ENCODE data around the gene ESYT2.
"Not testable (repeated sequence)": the region's sequence is repeated elsewhere in the genome, so short reads cannot be mapped to it uniquely, and the experiment has no call there.

The ESYT2 gene, protein sequence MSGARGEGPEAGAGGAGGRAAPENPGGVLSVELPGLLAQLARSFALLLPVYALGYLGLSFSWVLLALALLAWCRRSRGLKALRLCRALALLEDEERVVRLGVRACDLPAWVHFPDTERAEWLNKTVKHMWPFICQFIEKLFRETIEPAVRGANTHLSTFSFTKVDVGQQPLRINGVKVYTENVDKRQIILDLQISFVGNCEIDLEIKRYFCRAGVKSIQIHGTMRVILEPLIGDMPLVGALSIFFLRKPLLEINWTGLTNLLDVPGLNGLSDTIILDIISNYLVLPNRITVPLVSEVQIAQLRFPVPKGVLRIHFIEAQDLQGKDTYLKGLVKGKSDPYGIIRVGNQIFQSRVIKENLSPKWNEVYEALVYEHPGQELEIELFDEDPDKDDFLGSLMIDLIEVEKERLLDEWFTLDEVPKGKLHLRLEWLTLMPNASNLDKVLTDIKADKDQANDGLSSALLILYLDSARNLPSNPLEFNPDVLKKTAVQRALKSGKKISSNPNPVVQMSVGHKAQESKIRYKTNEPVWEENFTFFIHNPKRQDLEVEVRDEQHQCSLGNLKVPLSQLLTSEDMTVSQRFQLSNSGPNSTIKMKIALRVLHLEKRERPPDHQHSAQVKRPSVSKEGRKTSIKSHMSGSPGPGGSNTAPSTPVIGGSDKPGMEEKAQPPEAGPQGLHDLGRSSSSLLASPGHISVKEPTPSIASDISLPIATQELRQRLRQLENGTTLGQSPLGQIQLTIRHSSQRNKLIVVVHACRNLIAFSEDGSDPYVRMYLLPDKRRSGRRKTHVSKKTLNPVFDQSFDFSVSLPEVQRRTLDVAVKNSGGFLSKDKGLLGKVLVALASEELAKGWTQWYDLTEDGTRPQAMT

DNA sequence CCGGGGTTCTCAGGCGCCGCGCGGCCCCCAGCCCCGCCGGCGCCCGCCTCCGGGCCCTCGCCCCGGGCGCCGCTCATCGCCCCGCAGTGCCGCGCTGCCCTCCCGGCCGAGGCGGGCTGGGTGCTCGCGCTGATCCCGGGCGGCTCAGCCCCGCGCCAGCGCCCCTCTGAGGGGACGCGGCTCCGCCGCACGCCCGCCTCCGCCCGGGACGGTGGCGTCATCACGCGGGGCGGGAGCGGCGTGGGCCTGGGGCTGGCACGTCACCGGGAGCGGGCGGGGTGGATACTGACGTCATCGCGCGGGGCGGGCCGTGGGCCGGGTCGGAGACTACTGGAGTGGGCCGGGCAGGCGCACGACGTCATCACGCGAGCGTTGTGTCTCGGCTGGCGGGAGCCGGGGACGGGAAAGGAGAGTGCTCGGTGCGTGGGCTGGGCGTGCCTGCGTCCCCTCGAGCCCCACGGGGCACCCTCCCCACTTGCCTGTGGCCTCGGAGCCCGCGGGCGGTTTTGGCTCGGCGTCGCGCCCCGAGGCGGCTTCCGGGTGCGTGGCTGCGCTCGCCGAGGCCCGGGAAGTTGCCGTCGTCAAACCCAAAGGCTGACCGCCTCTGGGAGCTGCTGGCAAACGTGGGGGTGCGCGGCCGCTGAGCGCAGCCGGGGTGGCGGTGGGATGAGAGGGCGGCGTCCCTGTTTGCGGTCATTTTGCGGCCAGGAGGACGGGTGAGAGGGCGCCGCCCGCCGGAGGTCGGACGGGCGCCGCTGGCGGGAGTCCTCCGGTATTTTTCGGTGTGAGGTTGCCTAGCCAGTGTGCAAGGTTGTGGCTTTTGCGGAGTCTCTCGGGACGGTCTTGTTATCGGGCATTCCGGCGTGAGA, at the start of gene ESYT2:
Gene ESYT2 (minus strand): TSS at position 168 of the 869 bp plus-strand sequence. CDS start 91 bp downstream, at position 77.
- TF ChIP-seq, protein P1, sequence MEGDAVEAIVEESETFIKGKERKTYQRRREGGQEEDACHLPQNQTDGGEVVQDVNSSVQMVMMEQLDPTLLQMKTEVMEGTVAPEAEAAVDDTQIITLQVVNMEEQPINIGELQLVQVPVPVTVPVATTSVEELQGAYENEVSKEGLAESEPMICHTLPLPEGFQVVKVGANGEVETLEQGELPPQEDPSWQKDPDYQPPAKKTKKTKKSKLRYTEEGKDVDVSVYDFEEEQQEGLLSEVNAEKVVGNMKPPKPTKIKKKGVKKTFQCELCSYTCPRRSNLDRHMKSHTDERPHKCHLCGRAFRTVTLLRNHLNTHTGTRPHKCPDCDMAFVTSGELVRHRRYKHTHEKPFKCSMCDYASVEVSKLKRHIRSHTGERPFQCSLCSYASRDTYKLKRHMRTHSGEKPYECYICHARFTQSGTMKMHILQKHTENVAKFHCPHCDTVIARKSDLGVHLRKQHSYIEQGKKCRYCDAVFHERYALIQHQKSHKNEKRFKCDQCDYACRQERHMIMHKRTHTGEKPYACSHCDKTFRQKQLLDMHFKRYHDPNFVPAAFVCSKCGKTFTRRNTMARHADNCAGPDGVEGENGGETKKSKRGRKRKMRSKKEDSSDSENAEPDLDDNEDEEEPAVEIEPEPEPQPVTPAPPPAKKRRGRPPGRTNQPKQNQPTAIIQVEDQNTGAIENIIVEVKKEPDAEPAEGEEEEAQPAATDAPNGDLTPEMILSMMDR (conservative IDR thresholded peaks at IDR 0.05; ENCODE audit: low read length) = no peak; the same call in 1 of the 2 replicates
- H3K4me3 ChIP-seq (ENCODE audit: low read length) = peak within 1 kb of the TSS; percentile 81
- DNase-seq (ENCODE audit: low read depth) = peak; percentile 97

DNA sequence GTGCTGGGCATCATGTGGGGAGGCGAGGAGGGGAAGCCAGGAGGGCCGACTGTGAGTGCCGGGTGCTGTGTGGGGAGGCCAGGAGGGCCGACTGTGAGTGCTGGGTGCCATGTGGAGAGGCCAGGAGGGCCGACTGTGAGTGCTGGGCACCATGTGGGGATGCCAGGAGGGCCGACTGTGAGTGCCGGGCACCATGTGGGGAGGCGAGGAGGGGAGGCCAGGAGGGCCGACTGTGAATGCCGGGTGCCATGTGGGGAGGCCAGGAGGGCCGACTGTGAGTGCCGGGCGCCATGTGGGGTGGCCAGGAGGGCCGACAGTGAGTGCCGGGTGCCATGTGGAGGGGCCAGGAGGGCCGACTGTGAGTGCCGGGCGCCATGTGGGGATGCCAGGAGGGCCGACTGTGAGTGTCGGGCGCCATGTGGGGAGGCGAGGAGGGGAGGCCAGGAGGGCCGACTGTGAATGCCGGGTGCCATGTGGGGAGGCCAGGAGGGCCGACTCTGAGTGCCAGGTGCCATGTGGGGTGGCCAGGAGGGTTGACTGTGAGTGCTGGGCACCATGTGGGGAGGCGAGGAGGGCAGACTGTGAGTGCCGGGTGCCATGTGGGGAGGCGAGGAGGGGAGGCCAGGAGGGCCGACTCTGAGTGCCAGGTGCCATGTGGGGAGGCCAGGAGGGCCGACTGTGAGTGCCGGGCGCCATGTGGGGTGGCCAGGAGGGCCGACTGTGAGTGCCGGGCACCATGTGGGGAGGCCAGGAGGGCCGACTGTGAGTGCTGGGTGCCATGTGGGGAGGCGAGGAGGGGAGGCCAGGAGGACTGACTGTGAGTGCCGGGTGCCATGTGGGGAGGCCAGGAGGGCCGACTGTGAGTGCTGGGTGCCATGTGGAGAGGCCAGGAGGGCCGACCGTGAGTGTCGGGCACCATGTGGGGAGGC, 49.1 kb upstream of the ESYT2 start:
- H3K4me3 ChIP-seq (ENCODE audit: low read length); DNase-seq (ENCODE audit: low read depth): not testable (repeated sequence)

DNA sequence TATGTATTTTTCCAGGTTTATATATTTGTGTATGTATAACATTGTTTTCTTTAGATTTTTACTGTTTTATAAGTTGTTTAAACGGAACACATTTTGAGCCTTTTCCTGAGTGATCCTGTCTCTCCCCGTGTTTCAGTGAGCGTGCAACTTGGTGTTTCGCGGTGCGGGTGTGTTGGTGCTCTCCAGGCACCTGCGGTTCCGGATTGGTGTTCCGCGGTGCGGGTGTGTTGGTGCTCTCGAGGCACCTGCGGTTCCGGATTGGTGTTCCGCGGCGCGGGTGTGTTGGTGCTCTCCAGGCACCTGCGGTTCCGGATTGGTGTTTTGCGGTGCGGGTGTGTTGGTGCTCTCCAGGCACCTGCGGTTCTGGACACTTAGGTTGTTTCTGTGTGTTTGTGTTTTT, 47.7 kb upstream of the ESYT2 start:
- TF ChIP-seq, protein P1 (conservative IDR thresholded peaks at IDR 0.05; ENCODE audit: low read length) = no peak
- no peak for DNase-seq (ENCODE audit: low read depth)
- H3K4me3 ChIP-seq (ENCODE audit: low read length) = no peak overlapping the region

DNA sequence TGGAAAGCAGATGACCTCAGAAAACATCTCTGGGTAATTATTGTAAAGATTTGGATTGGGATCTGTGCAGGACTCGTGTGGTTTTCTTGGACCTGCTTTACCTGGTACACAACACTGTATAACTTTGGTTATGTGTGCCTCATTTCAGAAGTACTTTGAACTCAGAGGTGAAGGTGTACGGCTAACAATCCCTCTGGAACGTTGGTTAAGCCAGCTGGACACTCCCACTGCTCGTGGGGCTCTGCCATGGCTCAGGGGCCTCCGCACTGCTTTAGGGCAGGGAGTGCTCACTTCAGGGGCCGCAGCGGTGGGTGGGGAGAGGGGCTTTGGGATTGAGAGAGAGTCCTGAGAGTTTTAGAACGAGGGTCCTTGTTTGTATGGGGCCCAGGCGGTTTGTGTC, 40.6 kb upstream of the ESYT2 start:
- no peak for DNase-seq (ENCODE audit: low read depth)
- no peak overlapping the region for H3K4me3 ChIP-seq (ENCODE audit: low read length)
- TF ChIP-seq, protein P1 (conservative IDR thresholded peaks at IDR 0.05; ENCODE audit: low read length) = no peak

DNA sequence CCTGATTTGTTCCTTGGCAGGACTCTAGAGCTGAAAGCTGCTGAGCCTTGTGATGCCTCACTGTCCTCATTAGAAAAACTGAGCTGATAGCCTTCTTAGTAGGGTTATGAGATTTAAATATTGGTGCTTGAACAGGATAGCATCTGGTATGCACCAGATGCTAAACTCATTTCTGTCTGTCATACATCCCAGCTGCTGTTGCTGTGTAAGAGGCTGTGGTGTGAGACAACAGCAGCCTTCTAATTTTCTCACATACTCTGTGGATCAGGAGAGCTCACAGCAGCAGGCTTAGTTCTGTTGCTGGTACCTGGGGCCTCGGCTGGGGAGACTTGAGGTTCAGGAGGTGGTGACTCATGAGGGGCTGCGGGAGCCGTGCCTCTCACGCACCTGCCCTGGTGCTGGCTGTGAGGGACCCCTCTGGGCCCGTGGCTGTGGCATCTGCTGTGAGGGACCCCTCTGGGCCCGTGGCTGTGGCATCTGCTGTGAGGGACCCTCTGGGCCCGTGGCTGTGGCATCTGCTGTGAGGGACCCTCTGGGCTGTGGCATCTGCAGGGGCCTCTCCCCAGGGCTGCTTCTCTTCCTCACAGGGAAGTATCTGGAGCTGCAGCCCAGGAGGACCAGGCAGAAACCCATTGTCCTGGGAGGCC, 39.6 kb upstream of the ESYT2 start:
- TF ChIP-seq, protein P1 (conservative IDR thresholded peaks at IDR 0.05; ENCODE audit: low read length) = no peak
- peak; percentile 12 for DNase-seq (ENCODE audit: low read depth)
- no peak overlapping the region for H3K4me3 ChIP-seq (ENCODE audit: low read length)

DNA sequence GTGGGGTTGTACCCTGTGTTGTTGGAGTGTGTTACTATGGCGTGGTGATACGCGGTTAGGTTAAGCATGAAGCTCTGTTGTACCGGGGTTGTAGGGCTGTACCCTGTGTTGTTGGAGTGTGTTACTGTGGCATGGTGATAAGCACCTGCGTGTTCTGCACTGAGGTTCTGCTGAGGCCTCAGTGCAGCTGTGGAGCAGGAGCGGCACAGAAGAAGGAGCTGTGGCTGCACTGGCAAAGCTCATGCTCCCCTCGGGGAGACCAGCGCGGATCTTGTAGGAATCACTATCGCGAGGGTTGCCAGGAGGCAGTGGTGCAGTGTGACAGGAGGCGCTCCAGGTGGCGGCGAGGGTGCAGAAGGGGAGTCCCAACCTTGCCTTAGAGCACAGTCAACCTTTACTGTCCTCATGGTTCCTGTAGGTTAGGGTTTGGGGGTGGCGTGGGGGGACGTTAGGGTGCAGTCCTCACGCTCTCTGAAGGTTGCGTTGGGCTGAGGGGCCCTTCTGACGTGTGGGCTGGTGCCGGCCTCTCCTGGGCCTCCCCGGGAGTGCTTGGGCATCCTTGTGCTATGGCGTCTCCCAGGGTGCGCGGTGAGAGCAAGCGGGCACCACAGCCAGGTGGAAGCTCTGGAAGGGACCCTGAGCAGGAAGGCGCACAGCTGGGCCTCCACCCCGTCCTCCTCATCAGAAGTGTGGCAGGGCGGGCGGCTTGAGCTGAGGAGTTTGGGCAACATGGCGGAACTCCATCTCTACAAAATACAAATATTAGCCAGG, 38.1 kb upstream of the ESYT2 start:
- TF ChIP-seq, protein P1 (conservative IDR thresholded peaks at IDR 0.05; ENCODE audit: low read length) = no peak
- no peak overlapping the region for H3K4me3 ChIP-seq (ENCODE audit: low read length)
- no peak for DNase-seq (ENCODE audit: low read depth)
